ENCODE data around the gene ART5.

The ART5 gene

DNA sequence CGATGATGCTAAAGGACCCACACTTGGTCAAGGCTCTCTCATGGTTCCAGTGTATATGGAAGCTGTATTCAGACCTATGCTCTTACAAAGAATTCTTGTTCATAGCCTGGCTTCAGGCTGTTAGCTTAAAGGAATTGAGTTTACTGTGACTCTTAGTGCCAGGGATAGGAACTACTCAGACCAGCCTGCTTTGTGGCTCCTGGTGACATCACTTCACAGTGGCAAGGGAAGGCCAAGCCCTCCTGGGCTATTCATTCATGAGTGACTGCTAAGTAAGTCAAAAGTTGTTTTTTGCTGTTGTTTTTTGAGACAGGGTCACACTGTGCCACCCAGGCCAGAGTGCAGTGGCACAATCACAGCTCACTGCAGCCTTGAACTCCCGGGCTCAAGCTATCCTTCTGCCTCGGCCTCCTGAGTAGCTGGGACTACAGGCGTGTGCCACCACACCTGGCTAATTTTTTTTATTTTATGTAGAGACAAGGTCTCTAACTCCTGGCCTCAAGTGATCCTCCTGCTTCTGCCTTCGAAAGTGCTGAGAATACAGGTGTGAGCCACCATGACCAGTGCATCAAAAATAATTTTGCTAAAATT is 9.6 kb downstream of the ART5 start:
- no peak overlapping the region for H3K9ac ChIP-seq
- no peaks in the 10 kb centered on the region for H3K36me3 ChIP-seq
- H3K4me2 ChIP-seq: no peak overlapping the region
- no peak overlapping the region for H3K27ac ChIP-seq
- peaks cover 0 to 7% (median 0%) of the 10 kb centered on the region in 10 experiments; a peak in 1 of 20 replicates for H3K4me1 ChIP-seq
- no peaks in the 10 kb centered on the region for H4K20me1 ChIP-seq
- no peaks in the 10 kb centered on the region for H3K9me3 ChIP-seq (replicated peaks in 1 of 11)
- no peaks in the 10 kb centered on the region for H3K27me3 ChIP-seq
- no peak overlapping the region for H3K4me3 ChIP-seq
- no peak for TF ChIP-seq Cebpa-rat (IDR thresholded peaks at IDR 0.05)

DNA sequence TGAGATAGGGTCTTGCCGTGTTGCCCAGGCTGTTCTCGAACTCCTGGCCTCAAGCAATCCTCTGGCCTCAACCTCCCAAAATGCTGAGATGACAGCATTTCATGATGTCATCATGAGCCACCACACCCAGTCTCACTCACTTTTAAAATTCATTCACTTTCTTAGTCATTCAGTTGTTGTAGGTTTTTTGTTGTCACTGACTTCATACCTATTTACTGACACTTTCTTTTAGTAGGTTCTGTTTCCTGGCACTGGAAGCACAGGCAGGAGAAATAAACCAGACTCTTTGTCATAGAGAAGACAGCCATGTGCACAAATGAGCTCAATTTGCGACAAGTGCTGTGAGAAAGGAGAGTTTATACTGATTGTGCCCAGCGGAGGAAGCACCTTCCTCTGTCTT is 10.5 kb downstream of the ART5 start:
- TF ChIP-seq Cebpa-rat (IDR thresholded peaks at IDR 0.05): no peak

GRCh38 chr11:3627291-3627690 is 14.5 kb downstream of the ART5 start:
- Histone ChIP-seq H3K36me3 (no peaks in the 10 kb centered on the region), H3K9me3 (replicated peaks in 1 of 11) (no peaks in the 10 kb centered on the region), H3K27ac (no peak overlapping the region), H3K9ac (no peak overlapping the region), H4K20me1 (no peaks in the 10 kb centered on the region), H3K4me2 (no peak overlapping the region), H3K4me3 (no peak overlapping the region), H3K27me3 (no peaks in the 10 kb centered on the region), H3K4me1 (peaks cover 0 to 12% (median 9%) of the 10 kb centered on the region in 10 experiments; a peak in 14 of 20 replicates)
- no peak for TF ChIP-seq Cebpa-rat (IDR thresholded peaks at IDR 0.05)

More for the DNA sequence above, 10.5 kb downstream of the ART5 start:
- no peaks in the 10 kb centered on the region for H3K36me3 ChIP-seq
- no peak overlapping the region for H3K4me3 ChIP-seq
- H3K4me2 ChIP-seq: no peak overlapping the region
- peaks cover 0 to 12% (median 3%) of the 10 kb centered on the region in 10 experiments; a peak in 14 of 20 replicates for H3K4me1 ChIP-seq
- H4K20me1 ChIP-seq: no peaks in the 10 kb centered on the region
- H3K27ac ChIP-seq: no peak overlapping the region
- H3K9me3 ChIP-seq (replicated peaks in 1 of 11): no peaks in the 10 kb centered on the region
- H3K9ac ChIP-seq: no peak overlapping the region
- H3K27me3 ChIP-seq: no peaks in the 10 kb centered on the region

DNA sequence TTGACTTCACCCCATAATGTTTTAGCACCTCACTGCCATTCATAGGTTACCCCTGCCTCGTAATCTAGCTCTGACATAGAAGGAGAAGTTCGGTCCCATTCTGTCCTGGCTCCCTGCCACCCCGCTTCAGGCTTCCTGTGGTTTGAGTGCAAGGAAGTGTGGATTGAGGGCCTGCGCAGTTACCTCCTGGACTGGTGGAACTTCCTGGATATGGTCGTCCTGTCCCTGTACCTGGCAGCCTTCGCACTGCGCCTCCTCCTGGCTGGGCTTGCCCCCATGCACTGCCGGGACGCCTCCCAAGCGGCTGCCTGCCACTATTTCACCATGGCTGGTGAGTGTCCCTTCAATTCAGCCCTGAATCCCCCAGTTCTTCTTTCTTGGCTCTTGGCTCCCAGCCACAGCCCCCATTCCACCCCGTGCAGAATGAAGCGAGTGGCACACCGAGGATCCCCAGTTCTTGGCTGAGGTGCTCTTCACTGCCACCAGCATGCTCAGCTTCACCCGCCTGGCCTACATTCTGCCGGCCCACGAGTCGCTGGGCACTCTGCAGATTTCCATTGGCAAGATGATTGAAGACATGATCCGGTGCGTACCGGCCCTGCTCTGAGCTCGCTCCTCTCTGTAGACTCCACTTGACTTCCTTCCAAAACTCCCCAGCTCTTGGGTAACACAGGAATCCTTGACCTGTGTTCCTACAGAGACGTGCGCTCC is 15.4 kb downstream of the ART5 start:
- no peak for TF ChIP-seq Cebpa-rat (IDR thresholded peaks at IDR 0.05)
- Histone ChIP-seq H3K9ac (no peak overlapping the region), H4K20me1 (no peaks in the 10 kb centered on the region), H3K4me1 (peaks cover 0 to 12% (median 9%) of the 10 kb centered on the region in 10 experiments; a peak in 14 of 20 replicates), H3K4me2 (peak overlapping the region in 10 of 11 experiments; percentile 0 to 69 (median 36); a peak in 14 of 22 replicates), H3K9me3 (replicated peaks in 1 of 11) (no peaks in the 10 kb centered on the region), H3K4me3 (no peak overlapping the region), H3K27me3 (no peaks in the 10 kb centered on the region), H3K36me3 (no peaks in the 10 kb centered on the region), H3K27ac (peak overlapping the region in 4 of 11 experiments; percentile 34 to 47 (median 42); a peak in 5 of 22 replicates)

DNA sequence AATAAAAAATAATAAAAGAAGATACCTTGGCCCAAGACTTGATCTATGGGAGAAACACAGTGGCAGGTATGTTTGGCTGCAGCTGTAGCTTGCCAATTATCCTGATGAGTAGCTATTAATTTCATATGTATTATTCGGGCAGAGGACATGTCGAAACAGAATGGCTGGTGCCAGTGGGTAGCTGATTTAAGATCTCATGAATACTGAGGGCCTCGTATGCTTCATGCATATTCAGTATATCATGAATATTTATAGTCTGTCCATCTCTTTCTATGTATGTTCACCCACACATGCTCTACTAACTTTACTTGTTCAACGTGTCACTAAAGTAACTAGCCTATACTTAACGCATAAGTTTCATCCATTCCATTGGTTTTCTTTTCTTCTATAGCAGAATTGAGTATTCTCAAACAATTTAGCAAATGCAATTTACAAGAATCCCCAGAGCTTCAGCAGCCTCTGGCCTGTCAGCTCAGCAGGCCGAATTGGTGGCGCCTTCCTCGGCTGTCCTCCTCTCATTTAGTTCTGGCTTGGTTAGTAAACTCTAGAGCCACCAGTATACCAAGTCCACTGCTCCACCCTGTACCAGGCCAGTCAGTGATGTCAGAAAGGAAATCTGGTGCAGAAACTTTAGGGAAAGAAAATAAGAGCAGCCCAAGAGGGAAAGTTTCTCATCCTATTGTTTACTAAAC is 17.9 kb downstream of the ART5 start:
- H3K27ac ChIP-seq: no peak overlapping the region
- H4K20me1 ChIP-seq: no peaks in the 10 kb centered on the region
- no peak overlapping the region for H3K4me3 ChIP-seq
- H3K4me2 ChIP-seq: no peak overlapping the region
- H3K9me3 ChIP-seq (replicated peaks in 1 of 11): no peaks in the 10 kb centered on the region
- no peaks in the 10 kb centered on the region for H3K27me3 ChIP-seq
- peaks cover 0 to 14% (median 10%) of the 10 kb centered on the region in 10 experiments; a peak in 15 of 20 replicates for H3K4me1 ChIP-seq
- H3K36me3 ChIP-seq: no peaks in the 10 kb centered on the region
- TF ChIP-seq Cebpa-rat (IDR thresholded peaks at IDR 0.05): no peak
- H3K9ac ChIP-seq: no peak overlapping the region

DNA sequence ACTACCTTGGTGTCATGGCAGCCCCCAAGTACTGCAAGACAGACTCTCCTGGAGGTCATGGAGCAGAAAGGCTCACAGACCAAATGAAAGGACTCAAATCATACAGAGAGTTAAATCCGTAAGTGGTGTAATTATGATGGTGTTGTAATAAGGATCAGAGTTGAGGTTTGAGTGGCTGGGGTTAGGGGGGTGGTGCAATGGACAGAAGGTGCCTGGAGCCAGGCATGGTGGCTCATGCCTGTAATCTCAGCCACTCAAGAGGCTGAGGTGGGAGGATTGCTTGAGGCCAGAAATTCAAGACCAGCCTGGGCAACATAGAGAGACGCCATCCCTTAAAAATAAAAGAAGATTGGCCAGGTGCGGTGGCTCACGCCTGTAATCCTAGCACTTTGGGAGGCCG is 18.7 kb downstream of the ART5 start:
- peaks cover 0 to 14% (median 10%) of the 10 kb centered on the region in 10 experiments; a peak in 15 of 20 replicates for H3K4me1 ChIP-seq
- no peak overlapping the region for H3K4me3 ChIP-seq
- no peak overlapping the region for H3K4me2 ChIP-seq
- H3K9ac ChIP-seq: no peak overlapping the region
- H4K20me1 ChIP-seq: no peaks in the 10 kb centered on the region
- no peaks in the 10 kb centered on the region for H3K36me3 ChIP-seq
- H3K9me3 ChIP-seq (replicated peaks in 1 of 11): no peaks in the 10 kb centered on the region
- H3K27ac ChIP-seq: no peak overlapping the region
- no peak for TF ChIP-seq Cebpa-rat (IDR thresholded peaks at IDR 0.05)
- H3K27me3 ChIP-seq: no peaks in the 10 kb centered on the region

DNA sequence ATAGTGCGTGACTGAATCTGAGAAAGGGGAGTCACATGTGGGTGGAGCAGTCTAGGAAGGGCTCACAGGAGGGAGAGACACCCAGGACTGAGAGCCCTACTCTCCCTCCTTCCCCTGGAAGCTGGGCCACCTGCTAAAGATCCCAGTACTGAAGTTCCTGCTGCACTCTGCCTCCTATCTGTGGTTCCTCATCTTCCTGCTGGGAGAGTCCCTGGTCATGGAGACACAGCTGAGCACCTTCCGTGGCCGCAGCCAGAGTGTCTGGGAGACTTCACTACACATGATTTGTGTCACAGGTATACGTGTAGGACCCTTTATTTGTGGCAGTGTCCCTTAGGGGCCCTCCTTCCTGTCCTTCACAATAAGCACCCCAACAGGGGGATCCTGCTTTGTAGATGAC is 19.3 kb downstream of the ART5 start:
- TF ChIP-seq Cebpa-rat (IDR thresholded peaks at IDR 0.05): no peak
- Histone ChIP-seq H3K4me3 (no peak overlapping the region), H3K4me1 (peaks cover 0 to 14% (median 10%) of the 10 kb centered on the region in 10 experiments; a peak in 15 of 20 replicates), H4K20me1 (no peaks in the 10 kb centered on the region), H3K9ac (no peak overlapping the region), H3K9me3 (replicated peaks in 1 of 11) (no peaks in the 10 kb centered on the region), H3K27me3 (no peaks in the 10 kb centered on the region), H3K36me3 (no peaks in the 10 kb centered on the region), H3K4me2 (no peak overlapping the region), H3K27ac (no peak overlapping the region)

- Histone ChIP-seq H3K27me3 (no peaks in the 10 kb centered on the region), H3K36me3 (no peaks in the 10 kb centered on the region), H4K20me1 (no peaks in the 10 kb centered on the region), H3K9me3 (replicated peaks in 1 of 11) (no peaks in the 10 kb centered on the region), H3K27ac (no peak overlapping the region), H3K4me1 (peaks cover 11 to 30% (median 22%) of the 10 kb centered on the region in 10 experiments; a peak in 19 of 20 replicates), H3K9ac (no peak overlapping the region), H3K4me2 (no peak overlapping the region), H3K4me3 (no peak overlapping the region)
- no peak for TF ChIP-seq Cebpa-rat (IDR thresholded peaks at IDR 0.05)
Observed at GRCh38 chr11:3617990-3618389, 23.8 kb downstream of the ART5 start.

GRCh38 chr11:3616721-3617460 is 24.9 kb downstream of the ART5 start:
- peak overlapping the region in 1 of 11 experiments; percentile 31; a peak in 1 of 22 replicates for H3K27ac ChIP-seq
- peaks cover 4 to 9% (median 8%) of the 10 kb centered on the region in 11 experiments; a peak in 15 of 22 replicates for H3K9me3 ChIP-seq (replicated peaks in 1 of 11)
- no peak overlapping the region for H3K9ac ChIP-seq
- H3K27me3 ChIP-seq: no peaks in the 10 kb centered on the region
- no peak overlapping the region for H3K4me3 ChIP-seq
- H4K20me1 ChIP-seq: no peaks in the 10 kb centered on the region
- peaks cover 11 to 30% (median 22%) of the 10 kb centered on the region in 10 experiments; a peak in 19 of 20 replicates for H3K4me1 ChIP-seq
- no peaks in the 10 kb centered on the region for H3K36me3 ChIP-seq
- peak overlapping the region in 1 of 11 experiments; percentile 2; a peak in 1 of 22 replicates for H3K4me2 ChIP-seq
- TF ChIP-seq Cebpa-rat (IDR thresholded peaks at IDR 0.05): no peak
